Measurements from ENCODE around the gene ENG.
"Not testable (repeated sequence)": the region's sequence is repeated elsewhere in the genome, so short reads cannot be mapped to it uniquely, and the experiment has no call there.

ENG gene

GRCh38 chr9:127793093-127793708 is 61.3 kb downstream of the ENG start:
- no peak for DNase-seq (ENCODE audit: low read depth in 2 of 2)

- no peak for DNase-seq (ENCODE audit: low read depth in 2 of 2)
These were observed 61.9 kb downstream of the ENG start for GRCh38 chr9:127792417-127793031.

GRCh38 chr9:127791085-127791484 is 63.4 kb downstream of the ENG start:
- DNase-seq (ENCODE audit: low read depth in 2 of 2), result no peak

- DNase-seq (ENCODE audit: low read depth in 2 of 2), result no peak
These were observed 64.2 kb downstream of the ENG start for GRCh38 chr9:127790094-127790855.

GRCh38 chr9:127789179-127789578 is 65.3 kb downstream of the ENG start:
- no peak for DNase-seq (ENCODE audit: low read depth in 2 of 2)

GRCh38 chr9:127788337-127789011 is 66.0 kb downstream of the ENG start:
- peak; percentile 72 to 76 for DNase-seq (ENCODE audit: low read depth in 2 of 2)

GRCh38 chr9:127786773-127787104 is 67.7 kb downstream of the ENG start:
- no peak for DNase-seq (ENCODE audit: low read depth in 2 of 2)

- peak; percentile 86 to 92 for DNase-seq (ENCODE audit: low read depth in 2 of 2)
These were observed 68.3 kb downstream of the ENG start, which contains the start of gene CDK9 for GRCh38 chr9:127785933-127786772. Gene CDK9 (plus strand): TSS chr9:127786034. CDS start chr9:127786149, 115 bp downstream.

GRCh38 chr9:127785023-127785932 is 69.2 kb downstream of the ENG start:
- DNase-seq (ENCODE audit: low read depth in 2 of 2), result peak; percentile 78 to 85

- peak in 1 of 2 donors; percentile 59 for DNase-seq (ENCODE audit: low read depth in 2 of 2)
These were observed 71.1 kb downstream of the ENG start for GRCh38 chr9:127783111-127784008.

- no peak for DNase-seq (ENCODE audit: low read depth in 2 of 2)
These were observed 72.7 kb downstream of the ENG start for GRCh38 chr9:127781806-127782205.

- not testable (repeated sequence) for DNase-seq (ENCODE audit: low read depth in 2 of 2)
These were observed 73.5 kb downstream of the ENG start for GRCh38 chr9:127780909-127781308.

- DNase-seq (ENCODE audit: low read depth in 2 of 2), result no peak
These were observed 74.2 kb downstream of the ENG start for GRCh38 chr9:127780126-127780885.

GRCh38 chr9:127779136-127779981 is 75.1 kb downstream of the ENG start:
- peak; percentile 58 for DNase-seq (ENCODE audit: low read depth in 2 of 2)

- DNase-seq (ENCODE audit: low read depth in 2 of 2), result no peak
These were observed 76.0 kb downstream of the ENG start, which contains the start of gene SH2D3C for GRCh38 chr9:127778280-127779135. Gene SH2D3C (minus strand): TSS chr9:127778666. CDS start chr9:127778627, 39 bp downstream.

- DNase-seq (ENCODE audit: low read depth in 2 of 2), result no peak
These were observed 77.0 kb downstream of the ENG start for GRCh38 chr9:127777368-127777980.
